ENCODE results near the gene CGB2.
"Not testable (repeated sequence)": the region's sequence is repeated elsewhere in the genome, so short reads cannot be mapped to it uniquely, and the experiment has no call there.

Gene CGB2

GRCh38 chr19:49031642-49032301, at the start of gene CGB2:
CGB2 (plus strand) TSS chr19:49031890; CDS start chr19:49032096, 206 bp downstream.
- DNase-seq (ENCODE audit: low spot score): not testable (repeated sequence)

DNA sequence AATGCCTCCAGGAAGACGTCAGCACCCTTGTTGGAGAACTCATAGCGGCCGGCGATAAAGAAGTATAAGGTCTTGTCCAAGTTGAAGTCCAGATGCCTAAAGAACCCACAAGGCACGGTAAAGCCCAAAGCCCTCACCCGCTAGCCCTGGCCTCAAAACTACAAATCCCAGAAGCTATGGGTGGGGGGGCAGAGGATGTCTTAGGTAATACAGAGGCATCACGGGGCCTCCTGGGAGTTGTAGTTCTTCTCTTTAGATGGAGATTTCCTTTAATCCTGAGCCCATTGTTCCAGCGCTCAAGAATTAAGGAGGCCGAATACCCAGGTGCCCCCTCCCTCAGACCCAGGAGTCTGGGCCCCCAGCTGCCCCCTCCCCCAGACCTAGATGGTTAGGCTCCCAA, 49.4 kb upstream of the CGB2 start:
- no peak for DNase-seq (ENCODE audit: low spot score)

GRCh38 chr19:48985711-48986110, 46.0 kb upstream of the CGB2 start:
- DNase-seq (ENCODE audit: low spot score): no peak

- DNase-seq (ENCODE audit: low spot score): no peak
Measured at GRCh38 chr19:48986211-48986610, 45.5 kb upstream of the CGB2 start.

GRCh38 chr19:48987323-48987722, 44.4 kb upstream of the CGB2 start:
- no peak for DNase-seq (ENCODE audit: low spot score)

GRCh38 chr19:48988286-48988685, 43.4 kb upstream of the CGB2 start:
- no peak for DNase-seq (ENCODE audit: low spot score)

DNA sequence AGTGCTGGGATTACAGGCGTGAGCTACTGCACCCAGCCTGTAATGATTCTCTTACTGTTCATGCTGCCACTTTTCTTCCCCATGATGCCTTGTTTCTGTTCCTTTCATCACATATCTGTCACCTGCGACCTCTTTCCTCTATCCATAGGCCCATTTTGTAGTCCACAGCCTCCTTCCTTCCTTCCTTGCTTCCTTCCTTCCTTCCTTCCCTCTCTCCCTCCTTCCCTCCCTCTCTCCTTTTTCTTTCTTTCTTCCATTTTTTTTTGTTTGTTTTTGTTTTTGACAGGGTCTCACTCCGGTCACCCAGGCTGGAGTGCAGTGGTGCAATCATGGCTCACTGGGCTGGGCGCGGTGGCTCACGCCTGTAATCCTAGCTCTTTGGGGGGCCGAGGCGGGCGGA, 42.8 kb upstream of the CGB2 start:
- DNase-seq (ENCODE audit: low spot score): no peak

DNA sequence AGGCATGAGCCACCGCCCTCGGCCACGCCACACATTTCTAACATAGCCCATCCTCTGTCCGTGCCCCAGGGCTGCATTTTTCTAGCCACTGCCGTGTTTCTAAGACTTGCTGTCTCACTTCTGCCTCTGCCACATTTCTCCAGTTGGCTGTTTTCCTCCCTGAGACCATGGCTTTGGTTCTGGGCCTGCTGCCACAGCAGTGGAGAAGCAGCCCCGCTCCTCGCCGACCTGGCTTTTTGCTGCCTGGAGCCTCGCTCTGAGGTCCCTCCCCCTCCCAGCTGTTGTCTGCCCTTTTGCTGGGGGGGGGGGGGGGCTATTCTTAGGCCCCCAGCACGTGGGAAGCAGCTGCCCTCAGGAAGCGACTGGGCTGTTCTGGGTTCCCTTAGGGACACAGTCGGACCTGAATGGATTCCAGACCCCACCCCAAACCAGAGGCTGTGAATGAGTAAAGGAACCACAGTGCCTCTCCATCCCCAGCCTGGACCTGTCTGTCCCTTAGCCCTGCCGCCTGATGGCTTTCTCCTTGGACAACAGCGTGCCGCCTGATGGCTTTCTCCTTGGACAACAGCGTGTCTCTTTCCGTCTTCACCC, 41.9 kb upstream of the CGB2 start:
- no peak for DNase-seq (ENCODE audit: low spot score)

GRCh38 chr19:48990400-48990799, 41.3 kb upstream of the CGB2 start:
- DNase-seq (ENCODE audit: low spot score): no peak

DNA sequence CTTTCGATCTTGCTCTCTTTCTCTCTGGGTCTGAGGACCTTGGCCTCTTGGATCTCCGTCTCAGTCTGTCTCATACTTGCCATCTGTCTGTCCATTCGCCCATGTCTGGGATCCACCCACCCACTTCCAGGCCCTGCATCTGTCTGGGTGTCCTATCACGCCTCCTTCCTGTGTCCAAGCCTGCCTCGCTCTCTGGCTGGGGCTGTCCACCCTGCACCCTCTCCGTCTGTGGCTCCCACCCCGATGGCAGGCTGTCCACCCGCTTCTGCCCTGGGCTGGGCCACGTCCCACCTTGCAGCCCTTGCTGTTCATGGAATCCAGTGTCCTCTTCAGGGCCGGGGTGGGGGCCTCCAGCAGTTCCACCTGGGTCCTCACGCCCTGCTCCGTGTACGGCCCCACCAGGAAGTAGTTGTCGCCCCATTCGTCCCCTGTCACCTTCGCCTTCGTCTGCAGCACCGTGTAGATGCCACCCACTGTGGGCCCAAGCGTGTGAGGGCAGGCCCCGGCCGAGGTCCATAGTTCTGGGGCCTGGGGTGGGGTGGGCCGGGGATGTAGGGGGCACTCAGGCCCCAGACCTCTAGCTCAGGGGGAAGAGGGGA, 40.6 kb upstream of the CGB2 start:
- no peak for DNase-seq (ENCODE audit: low spot score)

- peak; percentile 65 for DNase-seq (ENCODE audit: low spot score)
Measured at GRCh38 chr19:48991873-48992580, 39.7 kb upstream of the CGB2 start.

DNA sequence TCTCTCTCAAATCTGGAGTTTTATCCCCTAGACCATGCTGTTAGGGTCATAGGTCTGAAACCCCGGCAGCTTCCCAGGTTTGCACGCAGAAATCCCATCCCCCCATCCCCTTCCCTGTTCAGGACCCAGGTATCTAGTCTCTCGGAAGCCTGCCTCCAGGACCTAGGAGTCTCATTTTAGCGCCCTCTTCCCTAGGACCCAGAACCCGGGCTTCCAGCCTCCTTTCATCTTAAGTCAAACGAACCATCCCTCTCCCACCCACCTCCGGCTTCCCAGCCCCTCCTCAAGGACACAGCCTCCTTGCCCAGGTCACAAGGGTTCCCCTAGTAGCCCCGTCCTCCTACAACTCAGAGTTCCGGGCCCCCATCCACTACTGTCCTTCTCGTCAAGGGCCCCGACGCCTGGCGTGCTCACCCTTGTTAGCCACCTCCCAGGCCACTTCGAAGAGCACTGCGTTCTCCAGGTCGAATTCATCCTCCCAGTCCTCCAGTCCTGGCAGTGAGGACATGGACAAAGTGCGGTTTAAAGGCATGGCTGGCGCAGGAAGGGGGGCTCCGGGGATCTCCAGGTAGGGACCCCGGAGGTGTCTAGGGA, 39.0 kb upstream of the CGB2 start:
- DNase-seq (ENCODE audit: low spot score): no peak

GRCh38 chr19:48993175-48994034, 38.3 kb upstream of the CGB2 start, which contains the start of the genes GYS1 and RUVBL2:
GYS1 (minus strand) TSS chr19:48993309; CDS start chr19:48993112, 197 bp downstream.
RUVBL2 (plus strand) TSS chr19:48993887; CDS start chr19:48993912, 25 bp downstream.
- DNase-seq (ENCODE audit: low spot score): peak; percentile 99

- no peak for DNase-seq (ENCODE audit: low spot score)
Measured at GRCh38 chr19:48994035-48994386, 37.7 kb upstream of the CGB2 start.

- DNase-seq (ENCODE audit: low spot score): peak; percentile 82
Measured at GRCh38 chr19:48997972-48998371, 33.7 kb upstream of the CGB2 start.

DNA sequence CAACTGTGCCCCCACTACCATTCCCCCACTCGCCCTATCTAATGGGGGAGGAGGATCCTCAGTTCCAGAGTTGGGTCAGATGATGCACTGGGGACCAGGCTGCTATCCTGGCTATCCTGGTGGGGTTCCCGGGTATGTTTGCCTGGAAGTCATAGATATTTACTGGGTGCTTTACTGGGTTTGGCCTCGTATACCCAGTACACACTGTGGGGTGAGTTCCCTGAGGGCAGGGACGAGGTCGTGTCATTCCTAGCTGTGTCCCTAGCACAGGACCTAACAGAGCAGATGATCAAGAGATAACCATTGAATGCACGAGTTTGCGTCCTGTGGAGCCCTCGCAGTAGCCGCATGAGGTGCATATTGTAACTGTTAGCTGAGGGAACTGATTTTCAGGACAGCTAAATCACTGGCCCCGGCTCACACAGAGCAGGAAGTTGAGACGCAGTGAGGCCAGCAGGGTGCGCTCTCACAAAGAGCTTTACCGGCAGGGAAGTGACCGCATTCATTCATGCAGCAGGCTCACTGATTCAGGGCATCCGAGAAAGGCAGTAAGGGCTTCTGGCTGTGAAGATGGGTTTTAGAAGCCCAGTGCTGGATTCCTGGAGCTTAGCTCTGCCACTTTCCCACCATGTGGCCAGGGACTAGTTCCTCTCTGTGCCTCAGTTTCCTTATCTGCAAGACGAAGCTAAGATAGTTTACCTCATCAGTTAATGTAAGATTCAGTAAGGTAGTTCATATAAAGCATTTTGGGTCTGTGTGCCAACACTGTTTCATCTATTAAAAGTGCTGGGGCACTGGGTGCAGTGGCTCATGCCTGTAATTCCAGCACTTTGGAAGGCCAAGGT, 32.0 kb upstream of the CGB2 start:
- DNase-seq (ENCODE audit: low spot score): peak; percentile 87

DNA sequence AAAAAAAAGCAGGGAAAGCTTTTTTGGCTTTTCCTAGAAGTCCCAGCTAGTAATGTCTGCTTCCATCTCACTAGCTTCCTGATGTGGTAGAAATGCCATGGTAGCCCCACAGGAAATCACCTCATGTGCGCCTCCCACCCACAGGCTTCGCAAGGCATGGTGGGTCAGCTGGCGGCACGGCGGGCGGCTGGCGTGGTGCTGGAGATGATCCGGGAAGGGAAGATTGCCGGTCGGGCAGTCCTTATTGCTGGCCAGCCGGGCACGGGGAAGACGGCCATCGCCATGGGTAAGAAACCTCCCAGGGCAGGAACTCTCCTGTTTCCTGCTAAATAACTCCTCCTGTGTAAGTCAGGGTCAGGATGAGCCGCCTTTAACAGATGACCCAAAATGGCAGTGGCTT, 27.6 kb upstream of the CGB2 start:
- no peak for DNase-seq (ENCODE audit: low spot score)

- no peak for DNase-seq (ENCODE audit: low spot score)
Measured at GRCh38 chr19:49004964-49005614, 26.6 kb upstream of the CGB2 start.

- DNase-seq (ENCODE audit: low spot score): no peak
Measured at GRCh38 chr19:49006905-49007304, 24.8 kb upstream of the CGB2 start.

DNA sequence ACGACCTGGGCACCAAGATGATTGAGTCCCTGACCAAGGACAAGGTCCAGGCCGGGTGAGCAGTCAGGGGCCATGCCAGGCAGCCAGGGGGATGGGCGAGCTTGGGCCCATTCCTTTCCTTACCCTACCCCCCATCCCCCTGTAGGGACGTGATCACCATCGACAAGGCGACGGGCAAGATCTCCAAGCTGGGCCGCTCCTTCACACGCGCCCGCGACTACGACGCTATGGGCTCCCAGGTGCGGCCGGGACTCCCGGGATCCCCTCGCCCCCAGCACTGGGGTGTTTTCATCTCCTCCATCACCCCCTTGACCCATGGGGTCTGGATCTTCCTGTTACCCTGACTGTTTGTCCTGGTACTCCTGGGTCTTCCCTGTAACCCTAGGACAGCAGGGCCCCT, 21.9 kb upstream of the CGB2 start:
- DNase-seq (ENCODE audit: low spot score): no peak
